Measurements from ENCODE around the gene LTBP2. TPM values are rescaled to one million over a fixed set of nuclear protein-coding genes. Genes with fewer than 3 reads are reported as not detected.

LTBP2 gene
- total and polyA plus RNA-seq, 2 of the 8 experiments (the other 6 are each of a cell fraction or from before 2014, with no cell fraction given): 0.48 to 0.89 TPM

DNA sequence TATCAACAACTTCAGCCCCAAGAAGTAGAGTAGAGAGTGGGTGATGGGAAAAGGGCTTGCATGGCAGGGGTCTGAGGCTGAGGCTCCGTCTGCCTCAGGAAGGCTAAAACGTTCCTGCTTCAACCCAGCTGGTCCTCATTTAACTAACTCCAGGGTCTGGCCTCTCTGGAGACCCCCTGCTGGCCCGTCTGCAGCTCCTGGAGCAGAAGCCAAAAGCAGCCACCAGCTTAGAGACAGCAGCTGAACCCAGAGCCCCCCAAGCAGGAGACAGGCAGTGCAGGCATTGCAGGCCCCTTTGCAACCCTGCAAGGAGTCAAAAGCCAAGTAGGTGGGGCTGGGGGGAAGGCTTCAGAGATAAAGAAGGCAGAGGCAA lies 25.1 kb upstream of the LTBP2 start (continued):
- TF ChIP-seq PHF8 (conservative IDR thresholded peaks at IDR 0.05; ENCODE audit: low read depth, low read length) (no peak), CTBP2 (IDR thresholded peaks at IDR 0.05; ENCODE audit: borderline replicate concordance, insufficient read depth, insufficient read length, low read length) (no peak), HDAC2 (IDR thresholded peaks at IDR 0.05; ENCODE audit: borderline replicate concordance in 1 of 2, low read depth in 2 of 2, low read length in 2 of 2) (no peak), SUZ12 (IDR thresholded peaks at IDR 0.05; ENCODE audit: low read length) (no peak)

All from H1 (cell line).